Retinal pigment epithelial cell (primary cell): Measurements from ENCODE around the gene ABTB1.
"Not testable (repeated sequence)": the region's sequence is repeated elsewhere in the genome, so short reads cannot be mapped to it uniquely, and the experiment has no call there.

Source experiments
- DNase-seq: peaks from one replicate; pipeline ENCODE4 v3.0.0-alpha.2; 2010; ENCODE audit warnings: low read depth
- H3K4me3 ChIP-seq: 2 replicates; pipeline ENCODE4 v1.5.1; 2011; ENCODE audit warnings: mild to moderate bottlenecking, low read length, control low read depth, moderate library complexity
- TF ChIP-seq, protein P1 (sequence below): conservative IDR thresholded peaks from 2 replicates; pipeline ENCODE4 v1.5.1; 2011; ENCODE audit warnings: low read depth, low read length, control low read depth, inconsistent platforms

ABTB1 gene

GRCh38 chr3:127699416-127700300 is 26.9 kb downstream of the ABTB1 start:
- no peak overlapping the region for H3K4me3 ChIP-seq
- no peak for DNase-seq
- TF ChIP-seq, protein P1, sequence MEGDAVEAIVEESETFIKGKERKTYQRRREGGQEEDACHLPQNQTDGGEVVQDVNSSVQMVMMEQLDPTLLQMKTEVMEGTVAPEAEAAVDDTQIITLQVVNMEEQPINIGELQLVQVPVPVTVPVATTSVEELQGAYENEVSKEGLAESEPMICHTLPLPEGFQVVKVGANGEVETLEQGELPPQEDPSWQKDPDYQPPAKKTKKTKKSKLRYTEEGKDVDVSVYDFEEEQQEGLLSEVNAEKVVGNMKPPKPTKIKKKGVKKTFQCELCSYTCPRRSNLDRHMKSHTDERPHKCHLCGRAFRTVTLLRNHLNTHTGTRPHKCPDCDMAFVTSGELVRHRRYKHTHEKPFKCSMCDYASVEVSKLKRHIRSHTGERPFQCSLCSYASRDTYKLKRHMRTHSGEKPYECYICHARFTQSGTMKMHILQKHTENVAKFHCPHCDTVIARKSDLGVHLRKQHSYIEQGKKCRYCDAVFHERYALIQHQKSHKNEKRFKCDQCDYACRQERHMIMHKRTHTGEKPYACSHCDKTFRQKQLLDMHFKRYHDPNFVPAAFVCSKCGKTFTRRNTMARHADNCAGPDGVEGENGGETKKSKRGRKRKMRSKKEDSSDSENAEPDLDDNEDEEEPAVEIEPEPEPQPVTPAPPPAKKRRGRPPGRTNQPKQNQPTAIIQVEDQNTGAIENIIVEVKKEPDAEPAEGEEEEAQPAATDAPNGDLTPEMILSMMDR, result no peak

DNA sequence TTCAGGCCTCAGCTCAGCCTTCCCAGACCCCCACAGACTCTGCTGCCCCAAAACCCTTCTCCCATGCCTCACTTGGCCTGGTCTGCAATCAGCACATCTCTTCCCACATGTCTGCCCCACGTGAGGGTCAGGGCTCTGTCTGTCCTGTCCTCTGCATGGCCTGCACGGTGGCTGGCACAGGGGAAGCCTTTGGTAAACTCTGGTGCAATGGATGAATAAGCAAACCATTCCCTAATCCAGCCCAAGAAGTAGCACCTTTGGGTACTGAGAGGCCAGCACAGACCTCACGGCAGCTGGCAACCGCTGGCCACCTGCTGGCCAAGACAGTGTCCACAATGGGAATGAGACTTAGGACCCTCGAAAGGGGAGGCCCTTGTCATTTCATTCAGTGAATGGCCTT is 27.7 kb downstream of the ABTB1 start:
- no peak for DNase-seq
- TF ChIP-seq, protein P1, result no peak
- no peak overlapping the region for H3K4me3 ChIP-seq

DNA sequence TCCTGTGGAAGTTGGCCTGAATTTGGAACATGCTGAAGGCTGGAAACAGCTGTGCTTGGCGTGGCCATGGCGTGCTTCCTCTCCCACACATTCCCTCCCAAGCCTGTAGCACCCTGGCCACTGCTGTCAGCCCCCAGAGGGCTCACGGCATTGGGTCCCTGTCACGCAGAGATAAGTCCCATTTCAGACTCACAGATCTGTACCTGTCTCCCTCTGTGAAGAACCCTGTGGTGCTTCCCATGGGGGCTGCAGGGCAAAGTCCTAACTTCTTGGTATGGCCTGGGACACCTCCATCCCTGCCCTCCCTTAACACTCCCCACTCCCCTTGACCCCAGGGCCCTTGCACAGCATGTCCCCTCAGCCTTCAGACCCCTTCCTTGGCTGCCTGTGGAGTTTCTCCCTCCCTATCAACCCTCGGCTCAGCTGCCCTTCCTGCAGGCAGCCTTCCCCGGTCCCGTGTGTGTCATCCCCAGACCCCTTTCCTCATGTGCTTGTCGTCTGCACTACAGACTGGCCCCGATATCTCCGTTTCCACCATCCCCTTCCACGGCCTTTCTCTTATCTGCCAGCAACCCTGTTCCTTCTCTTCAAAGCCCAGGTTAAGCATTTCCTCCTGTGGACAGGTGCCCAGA is 28.6 kb downstream of the ABTB1 start:
- no peak for DNase-seq
- no peak overlapping the region for H3K4me3 ChIP-seq
- TF ChIP-seq, protein P1, result no peak

- DNase-seq, result no peak
- H3K4me3 ChIP-seq, result no peak overlapping the region
- TF ChIP-seq, protein P1, result no peak
These were observed 29.4 kb downstream of the ABTB1 start for GRCh38 chr3:127702151-127702578.

DNA sequence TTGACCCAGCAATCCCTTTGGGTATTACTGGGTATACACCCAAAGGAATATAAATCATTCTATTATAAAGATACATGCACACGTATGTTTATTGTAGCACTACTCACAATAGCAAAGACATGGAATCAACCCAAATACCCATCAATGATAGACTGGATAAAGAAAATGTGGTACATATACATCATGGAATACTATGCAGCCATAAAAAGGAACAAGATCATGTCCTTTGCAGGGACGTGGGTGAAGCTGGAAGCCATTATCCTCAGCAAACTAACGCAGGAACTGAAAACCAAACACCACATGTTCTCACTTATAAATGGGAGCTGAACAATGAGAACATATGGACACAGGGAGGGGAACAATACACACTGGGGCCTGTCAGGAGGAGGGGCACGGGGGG is 32.1 kb downstream of the ABTB1 start:
- H3K4me3 ChIP-seq, DNase-seq: not testable (repeated sequence)

DNA sequence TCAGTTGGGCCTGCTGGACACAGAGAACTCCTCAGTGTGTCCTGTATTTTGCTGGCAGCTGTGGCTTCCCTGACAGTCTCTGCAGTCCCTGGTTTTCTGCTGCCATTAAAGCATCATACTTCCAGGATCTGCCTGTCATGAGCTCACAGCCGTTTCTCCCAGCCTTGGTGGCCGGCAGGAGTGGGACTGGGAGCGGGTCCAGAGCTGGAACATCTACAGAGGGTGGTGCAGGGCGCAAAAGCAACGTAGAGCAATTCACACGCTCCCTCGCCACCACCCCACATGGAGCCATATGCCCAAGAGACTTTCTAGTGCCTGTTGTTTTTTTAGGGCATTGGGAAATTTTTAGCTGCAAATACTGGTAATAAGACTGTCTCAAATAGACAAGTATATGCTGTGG is 33.6 kb downstream of the ABTB1 start:
- DNase-seq, result no peak
- H3K4me3 ChIP-seq, result no peak overlapping the region
- TF ChIP-seq, protein P1, result no peak

DNA sequence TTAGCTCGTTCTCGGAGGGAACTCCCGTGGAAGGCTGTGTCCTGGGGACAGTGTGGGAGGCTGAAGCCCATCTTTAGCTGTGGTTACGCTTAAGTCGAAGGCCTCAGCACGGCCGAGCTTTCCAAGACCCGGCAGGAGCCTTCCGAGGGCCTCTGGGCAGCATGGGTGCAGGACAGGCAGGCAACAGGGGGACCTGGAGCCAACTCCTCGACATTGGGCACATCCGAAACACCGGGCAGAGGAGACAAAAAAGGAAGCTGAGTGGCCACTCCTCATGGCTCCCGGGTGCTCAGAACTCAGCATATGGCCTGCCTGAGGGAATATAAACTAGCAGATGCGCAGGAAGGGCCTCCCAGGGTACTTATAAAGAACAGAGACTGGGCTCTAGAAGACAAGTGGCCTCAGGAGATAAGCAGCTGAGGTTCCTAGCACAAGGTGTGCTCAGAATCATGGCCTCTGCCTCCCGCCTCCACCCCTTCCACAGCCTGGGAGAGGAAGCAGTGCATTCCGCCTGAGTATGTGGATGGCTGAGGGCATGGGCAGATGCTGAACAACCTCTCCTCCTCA is 34.1 kb downstream of the ABTB1 start:
- TF ChIP-seq, protein P1, result no peak
- H3K4me3 ChIP-seq, result no peak overlapping the region
- DNase-seq, result no peak
